ENCODE data around the gene DGKE.

DGKE gene

GRCh38 chr17:56786989-56787482 is 46.9 kb upstream of the DGKE start (continued):
- TF ChIP-seq ZNF202 (tag by site-specific recombination; IDR thresholded peaks at IDR 0.05; ENCODE audit: borderline replicate concordance), result no peak
- TF ChIP-seq FEZF1 (tag by site-specific recombination; IDR thresholded peaks at IDR 0.05), result 0 out of 2 replicates have a peak, but pooled peaks have one; percentile 25
- no peak for TF ChIP-seq BCL11B (tag by site-specific recombination; IDR thresholded peaks at IDR 0.05; ENCODE audit: low read depth)
- no peak for TF ChIP-seq RBAK (tag by site-specific recombination; IDR thresholded peaks at IDR 0.05)
- TF ChIP-seq ZNF175 (tag by site-specific recombination; IDR thresholded peaks at IDR 0.05), result no peak
- TF ChIP-seq ZNF623 (tag by site-specific recombination; IDR thresholded peaks at IDR 0.05), result no peak
- no peak for TF ChIP-seq ZSCAN16 (tag by site-specific recombination; IDR thresholded peaks at IDR 0.05)
- TF ChIP-seq PRDM4 (tag by site-specific recombination; IDR thresholded peaks at IDR 0.05), result peak; percentile 46; the same call in 1 of the 2 replicates
- TF ChIP-seq ZNF624 (tag by site-specific recombination; IDR thresholded peaks at IDR 0.05), result no peak
- no peak for TF ChIP-seq ZSCAN23 (tag by site-specific recombination; IDR thresholded peaks at IDR 0.05)
- TF ChIP-seq HOXC10 (CRISPR knock-in tag; IDR thresholded peaks at IDR 0.05), result no peak
- no peak for TF ChIP-seq ZNF404 (tag by site-specific recombination; IDR thresholded peaks at IDR 0.05)
- no peak for TF ChIP-seq MYNN (tag by site-specific recombination; IDR thresholded peaks at IDR 0.05; ENCODE audit: borderline replicate concordance)
- TF ChIP-seq ZNF837 (tag by site-specific recombination; IDR thresholded peaks at IDR 0.05), result no peak
- TF ChIP-seq ZNF341 (tag by site-specific recombination; IDR thresholded peaks at IDR 0.05; ENCODE audit: low read depth), result no peak
- 0 out of 2 replicates have a peak, but pooled peaks have one; percentile 40 for TF ChIP-seq PRDM10 (tag by site-specific recombination; IDR thresholded peaks at IDR 0.05)
- TF ChIP-seq ZIC2 (tag by site-specific recombination; IDR thresholded peaks at IDR 0.05), result 0 out of 2 replicates have a peak, but pooled peaks have one; percentile 17
- peak; percentile 49 for TF ChIP-seq PRDM6 (tag by site-specific recombination; IDR thresholded peaks at IDR 0.05)
- no peak for TF ChIP-seq REPIN1 (tag by site-specific recombination; IDR thresholded peaks at IDR 0.05; ENCODE audit: low read depth)
- no peak for TF ChIP-seq ZNF292 (tag by site-specific recombination; IDR thresholded peaks at IDR 0.05; ENCODE audit: borderline replicate concordance, low read depth)
- TF ChIP-seq ZNF311 (tag by site-specific recombination; IDR thresholded peaks at IDR 0.05; ENCODE audit: borderline replicate concordance), result no peak
- TF ChIP-seq KLF10 (tag by site-specific recombination; IDR thresholded peaks at IDR 0.05), result no peak
- no peak for TF ChIP-seq ZNF621 (tag by site-specific recombination; IDR thresholded peaks at IDR 0.05)
- TF ChIP-seq ZNF549 (tag by site-specific recombination; IDR thresholded peaks at IDR 0.05), result no peak
- no peak for TF ChIP-seq ZXDB (tag by site-specific recombination; IDR thresholded peaks at IDR 0.05)
- TF ChIP-seq OVOL3 (tag by site-specific recombination; IDR thresholded peaks at IDR 0.05), result no peak

Measured in HEK293 (cell line).